ENCODE results near the gene EXOC3. TPM values are rescaled to one million over a fixed set of nuclear protein-coding genes. Genes with fewer than 3 reads are reported as not detected.

Gene EXOC3
- total and polyA plus RNA-seq, 10 of the 15 experiments (the other 5 are each of a cell fraction or from before 2014, with no cell fraction given) = 1.6 to 53.0 (median 27.9) TPM

DNA sequence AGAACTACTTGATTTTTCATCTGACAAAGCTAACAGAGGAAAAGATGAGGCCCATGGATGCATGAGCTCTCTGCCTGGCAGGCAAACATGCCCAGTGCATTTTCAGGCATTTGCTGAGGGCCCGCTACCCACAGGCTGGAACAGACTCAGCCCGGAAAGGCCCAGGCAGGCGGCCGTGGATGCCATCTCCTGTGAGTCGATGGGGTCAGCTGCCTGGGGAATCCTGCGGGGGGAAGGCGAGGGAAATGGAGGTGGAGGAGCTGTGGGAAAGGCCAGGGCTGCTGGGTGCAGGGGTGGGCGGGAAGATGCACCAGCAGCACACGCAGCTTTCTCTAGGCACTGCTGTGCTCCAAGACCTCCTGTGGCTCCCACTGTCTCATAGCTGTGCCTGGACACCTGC is 67.5 kb downstream of the EXOC3 start:
- Histone ChIP-seq H3K9me3 (replicated peaks; ENCODE audit: control insufficient read depth, insufficient read depth, low read length) (no peaks in the 10 kb centered on the region), H3K36me3 (ENCODE audit: control insufficient read depth in 2 of 2, insufficient read depth in 2 of 2, low read length in 1 of 2) (no peaks in the 10 kb centered on the region), H3K4me3 (no peak overlapping the region), H3K4me1 (ENCODE audit: control insufficient read depth, insufficient read depth, low read length) (no peaks in the 10 kb centered on the region), H3K27me3 (replicated peaks in 1 of 2; ENCODE audit: control insufficient read depth in 2 of 2, insufficient read depth in 2 of 2, low read length in 1 of 2) (no peaks in the 10 kb centered on the region), H2AFZ (ENCODE audit: control insufficient read depth, low read depth, low read length) (no peak overlapping the region), H3K79me2 (ENCODE audit: control insufficient read depth, insufficient read depth, low read length) (no peaks in the 10 kb centered on the region), H3K9ac (ENCODE audit: control insufficient read depth, insufficient read depth, low read length) (no peak overlapping the region), H3K4me2 (ENCODE audit: control insufficient read depth, insufficient read depth) (no peak overlapping the region), H4K20me1 (ENCODE audit: control insufficient read depth, insufficient read depth) (no peaks in the 10 kb centered on the region), H3K27ac (ENCODE audit: control insufficient read depth, insufficient read depth) (no peak overlapping the region)
- ChIA-PET POLR2A (no interaction called here), SMC1A (ENCODE audit: uncharacterized antibody, unreplicated experiment) (no interaction called here), CTCF (no interaction called here), RAD21 (ENCODE audit: unreplicated experiment) (no interaction called here)
- in situ Hi-C loops (cut with MboI) (no loop called here), intact Hi-C loops (cut with micrococcal nuclease; ENCODE audit: unreplicated experiment) (no loop called here)
- DNase-seq (ENCODE audit: low read depth, low spot score) = no peak
- no peak for FAIRE-seq
- ATAC-seq = no peak
- WGBS (ENCODE audit: insufficient coverage, insufficient replicate concordance, low lambda C conversion rate, missing lambda C conversion rate) = 38% methylated on average over 9 of the region's 9 CpGs
- BruUV-seq (replicated peaks) = no TSS peak
- TF ChIP-seq, protein P1, sequence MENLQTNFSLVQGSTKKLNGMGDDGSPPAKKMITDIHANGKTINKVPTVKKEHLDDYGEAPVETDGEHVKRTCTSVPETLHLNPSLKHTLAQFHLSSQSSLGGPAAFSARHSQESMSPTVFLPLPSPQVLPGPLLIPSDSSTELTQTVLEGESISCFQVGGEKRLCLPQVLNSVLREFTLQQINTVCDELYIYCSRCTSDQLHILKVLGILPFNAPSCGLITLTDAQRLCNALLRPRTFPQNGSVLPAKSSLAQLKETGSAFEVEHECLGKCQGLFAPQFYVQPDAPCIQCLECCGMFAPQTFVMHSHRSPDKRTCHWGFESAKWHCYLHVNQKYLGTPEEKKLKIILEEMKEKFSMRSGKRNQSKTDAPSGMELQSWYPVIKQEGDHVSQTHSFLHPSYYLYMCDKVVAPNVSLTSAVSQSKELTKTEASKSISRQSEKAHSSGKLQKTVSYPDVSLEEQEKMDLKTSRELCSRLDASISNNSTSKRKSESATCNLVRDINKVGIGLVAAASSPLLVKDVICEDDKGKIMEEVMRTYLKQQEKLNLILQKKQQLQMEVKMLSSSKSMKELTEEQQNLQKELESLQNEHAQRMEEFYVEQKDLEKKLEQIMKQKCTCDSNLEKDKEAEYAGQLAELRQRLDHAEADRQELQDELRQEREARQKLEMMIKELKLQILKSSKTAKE (IDR thresholded peaks at IDR 0.05; ENCODE audit: low read depth, poor library complexity, severe bottlenecking) = no peak
- TF ChIP-seq JUND (IDR thresholded peaks at IDR 0.05; ENCODE audit: low read depth, low read length) (no peak), JUNB (IDR thresholded peaks at IDR 0.05) (no peak), IKZF1 (conservative IDR thresholded peaks at IDR 0.05) (no peak), NFYA (IDR thresholded peaks at IDR 0.05; ENCODE audit: borderline replicate concordance, low read depth, low read length) (no peak)

DNA sequence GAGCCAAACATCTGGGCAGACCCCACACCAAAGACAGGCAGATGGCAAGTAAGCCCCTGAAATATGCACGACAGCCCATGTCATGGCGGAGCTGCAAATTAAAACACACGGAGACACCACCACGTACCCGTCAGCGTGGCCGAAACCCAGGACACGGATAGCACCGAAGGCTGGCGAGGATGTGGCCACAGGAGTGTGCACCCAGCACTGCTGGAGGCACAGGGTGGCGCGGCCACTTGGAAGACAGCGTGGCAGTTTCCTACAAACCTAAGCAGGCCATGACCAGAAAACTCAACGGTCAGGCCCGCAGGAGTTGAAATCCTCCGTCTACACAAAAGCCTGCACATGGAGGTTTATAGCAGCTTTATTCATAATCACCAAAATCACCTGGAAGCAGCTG is 68.5 kb downstream of the EXOC3 start:
- 50% methylated on average over 16 of the region's 16 CpGs for WGBS (ENCODE audit: insufficient coverage, insufficient replicate concordance, low lambda C conversion rate, missing lambda C conversion rate)
- Histone ChIP-seq H3K27ac (ENCODE audit: control insufficient read depth, insufficient read depth) (no peak overlapping the region), H3K9ac (ENCODE audit: control insufficient read depth, insufficient read depth, low read length) (no peak overlapping the region), H4K20me1 (ENCODE audit: control insufficient read depth, insufficient read depth) (no peaks in the 10 kb centered on the region), H2AFZ (ENCODE audit: control insufficient read depth, low read depth, low read length) (no peak overlapping the region), H3K36me3 (ENCODE audit: control insufficient read depth in 2 of 2, insufficient read depth in 2 of 2, low read length in 1 of 2) (no peaks in the 10 kb centered on the region), H3K4me3 (no peak overlapping the region), H3K4me2 (ENCODE audit: control insufficient read depth, insufficient read depth) (no peak overlapping the region), H3K79me2 (ENCODE audit: control insufficient read depth, insufficient read depth, low read length) (no peaks in the 10 kb centered on the region), H3K4me1 (ENCODE audit: control insufficient read depth, insufficient read depth, low read length) (no peaks in the 10 kb centered on the region), H3K27me3 (replicated peaks in 1 of 2; ENCODE audit: control insufficient read depth in 2 of 2, insufficient read depth in 2 of 2, low read length in 1 of 2) (no peaks in the 10 kb centered on the region; a peak in 1 of 4 replicates), H3K9me3 (replicated peaks; ENCODE audit: control insufficient read depth, insufficient read depth, low read length) (no peaks in the 10 kb centered on the region)
- SMC1A ChIA-PET (ENCODE audit: uncharacterized antibody, unreplicated experiment) = no interaction called here
- FAIRE-seq (no peak), ATAC-seq (no peak), DNase-seq (ENCODE audit: low read depth, low spot score) (no peak)
- POLR2A ChIA-PET = no interaction called here
- intact Hi-C loops (cut with micrococcal nuclease; ENCODE audit: unreplicated experiment) (no loop called here), in situ Hi-C loops (cut with MboI) (no loop called here)
- CTCF ChIA-PET = interaction anchor here (0.6 to 0.7 kb wide), 2 partner anchors 9 to 64 kb away, joined by 3 read pairs; no protein-coding TSS in a partner anchor
- RAD21 ChIA-PET (ENCODE audit: unreplicated experiment) = no interaction called here
- BruUV-seq (replicated peaks) = no TSS peak
- TF ChIP-seq, protein P2, sequence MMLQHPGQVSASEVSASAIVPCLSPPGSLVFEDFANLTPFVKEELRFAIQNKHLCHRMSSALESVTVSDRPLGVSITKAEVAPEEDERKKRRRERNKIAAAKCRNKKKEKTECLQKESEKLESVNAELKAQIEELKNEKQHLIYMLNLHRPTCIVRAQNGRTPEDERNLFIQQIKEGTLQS (IDR thresholded peaks at IDR 0.05; ENCODE audit: borderline replicate concordance, extremely low read depth, low read depth, low read length) = no peak
- TF ChIP-seq STAT1 (conservative IDR thresholded peaks at IDR 0.05) = no peak
- TF ChIP-seq, protein P3, sequence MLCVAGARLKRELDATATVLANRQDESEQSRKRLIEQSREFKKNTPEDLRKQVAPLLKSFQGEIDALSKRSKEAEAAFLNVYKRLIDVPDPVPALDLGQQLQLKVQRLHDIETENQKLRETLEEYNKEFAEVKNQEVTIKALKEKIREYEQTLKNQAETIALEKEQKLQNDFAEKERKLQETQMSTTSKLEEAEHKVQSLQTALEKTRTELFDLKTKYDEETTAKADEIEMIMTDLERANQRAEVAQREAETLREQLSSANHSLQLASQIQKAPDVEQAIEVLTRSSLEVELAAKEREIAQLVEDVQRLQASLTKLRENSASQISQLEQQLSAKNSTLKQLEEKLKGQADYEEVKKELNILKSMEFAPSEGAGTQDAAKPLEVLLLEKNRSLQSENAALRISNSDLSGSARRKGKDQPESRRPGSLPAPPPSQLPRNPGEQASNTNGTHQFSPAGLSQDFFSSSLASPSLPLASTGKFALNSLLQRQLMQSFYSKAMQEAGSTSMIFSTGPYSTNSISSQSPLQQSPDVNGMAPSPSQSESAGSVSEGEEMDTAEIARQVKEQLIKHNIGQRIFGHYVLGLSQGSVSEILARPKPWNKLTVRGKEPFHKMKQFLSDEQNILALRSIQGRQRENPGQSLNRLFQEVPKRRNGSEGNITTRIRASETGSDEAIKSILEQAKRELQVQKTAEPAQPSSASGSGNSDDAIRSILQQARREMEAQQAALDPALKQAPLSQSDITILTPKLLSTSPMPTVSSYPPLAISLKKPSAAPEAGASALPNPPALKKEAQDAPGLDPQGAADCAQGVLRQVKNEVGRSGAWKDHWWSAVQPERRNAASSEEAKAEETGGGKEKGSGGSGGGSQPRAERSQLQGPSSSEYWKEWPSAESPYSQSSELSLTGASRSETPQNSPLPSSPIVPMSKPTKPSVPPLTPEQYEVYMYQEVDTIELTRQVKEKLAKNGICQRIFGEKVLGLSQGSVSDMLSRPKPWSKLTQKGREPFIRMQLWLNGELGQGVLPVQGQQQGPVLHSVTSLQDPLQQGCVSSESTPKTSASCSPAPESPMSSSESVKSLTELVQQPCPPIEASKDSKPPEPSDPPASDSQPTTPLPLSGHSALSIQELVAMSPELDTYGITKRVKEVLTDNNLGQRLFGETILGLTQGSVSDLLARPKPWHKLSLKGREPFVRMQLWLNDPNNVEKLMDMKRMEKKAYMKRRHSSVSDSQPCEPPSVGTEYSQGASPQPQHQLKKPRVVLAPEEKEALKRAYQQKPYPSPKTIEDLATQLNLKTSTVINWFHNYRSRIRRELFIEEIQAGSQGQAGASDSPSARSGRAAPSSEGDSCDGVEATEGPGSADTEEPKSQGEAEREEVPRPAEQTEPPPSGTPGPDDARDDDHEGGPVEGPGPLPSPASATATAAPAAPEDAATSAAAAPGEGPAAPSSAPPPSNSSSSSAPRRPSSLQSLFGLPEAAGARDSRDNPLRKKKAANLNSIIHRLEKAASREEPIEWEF (IDR thresholded peaks at IDR 0.05; ENCODE audit: insufficient replicate concordance, low read depth, low read length) = no peak
